Measurements from ENCODE around the gene MSANTD2.
"Not testable (repeated sequence)": the region's sequence is repeated elsewhere in the genome, so short reads cannot be mapped to it uniquely, and the experiment has no call there.

MSANTD2 gene

DNA sequence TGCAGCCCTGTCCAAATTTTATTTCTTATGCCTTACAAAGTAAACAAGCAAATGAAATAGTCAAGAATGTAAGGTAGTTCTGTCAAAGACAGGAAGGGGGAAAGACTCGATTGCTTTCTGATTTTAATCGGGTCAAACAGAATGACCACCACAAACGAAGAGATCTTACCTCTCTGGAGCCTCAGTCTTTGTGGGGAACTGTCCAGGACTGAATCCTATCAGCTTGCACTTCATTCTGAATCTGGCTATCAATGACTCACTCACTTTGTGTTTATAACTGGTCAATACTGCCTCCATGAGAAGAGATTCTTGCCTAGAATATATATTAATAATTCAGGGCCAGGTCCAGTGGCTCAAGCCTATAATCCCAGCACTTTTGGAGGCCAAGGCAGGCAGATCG is 17.2 kb downstream of the MSANTD2 start:
- H3K4me3 ChIP-seq (ENCODE audit: low read depth, low read length): no peak overlapping the region
- DNase-seq (ENCODE audit: low read depth): no peak
- TF ChIP-seq CTCF (IDR thresholded peaks at IDR 0.05; ENCODE audit: insufficient read depth, low read depth, low read length, missing control alignments): no peak

DNA sequence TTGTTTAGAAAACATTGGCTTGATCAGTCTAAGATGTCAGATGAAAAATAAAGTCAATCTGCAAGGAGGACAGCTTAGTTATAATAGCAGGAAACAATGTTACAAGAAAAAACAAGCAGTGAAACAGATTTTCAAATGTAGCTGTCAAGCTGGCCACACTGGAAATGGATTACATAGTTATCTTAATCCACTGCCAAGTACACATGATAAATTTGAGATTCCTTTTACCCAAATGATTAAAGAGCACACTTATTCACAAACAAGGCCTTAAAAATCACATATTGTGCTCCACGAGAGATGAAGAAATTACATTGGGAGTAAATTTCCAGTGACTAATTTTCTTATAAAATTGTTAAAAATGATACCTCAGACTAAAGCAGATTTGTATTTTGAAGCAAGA is 20.6 kb downstream of the MSANTD2 start:
- DNase-seq (ENCODE audit: low read depth): no peak
- no peak overlapping the region for H3K4me3 ChIP-seq (ENCODE audit: low read depth, low read length)
- TF ChIP-seq CTCF (IDR thresholded peaks at IDR 0.05; ENCODE audit: insufficient read depth, low read depth, low read length, missing control alignments): no peak

GRCh38 chr11:124778281-124778680 is 21.9 kb downstream of the MSANTD2 start:
- TF ChIP-seq CTCF (IDR thresholded peaks at IDR 0.05; ENCODE audit: insufficient read depth, low read depth, low read length, missing control alignments): no peak
- DNase-seq (ENCODE audit: low read depth): no peak
- H3K4me3 ChIP-seq (ENCODE audit: low read depth, low read length): no peak overlapping the region

- no peak overlapping the region for H3K4me3 ChIP-seq (ENCODE audit: low read depth, low read length)
- TF ChIP-seq CTCF (IDR thresholded peaks at IDR 0.05; ENCODE audit: insufficient read depth, low read depth, low read length, missing control alignments): no peak
- DNase-seq (ENCODE audit: low read depth): no peak
Observed at GRCh38 chr11:124776865-124777645, 23.2 kb downstream of the MSANTD2 start.

GRCh38 chr11:124770959-124771358 is 29.2 kb downstream of the MSANTD2 start:
- not testable (repeated sequence) for DNase-seq (ENCODE audit: low read depth)

DNA sequence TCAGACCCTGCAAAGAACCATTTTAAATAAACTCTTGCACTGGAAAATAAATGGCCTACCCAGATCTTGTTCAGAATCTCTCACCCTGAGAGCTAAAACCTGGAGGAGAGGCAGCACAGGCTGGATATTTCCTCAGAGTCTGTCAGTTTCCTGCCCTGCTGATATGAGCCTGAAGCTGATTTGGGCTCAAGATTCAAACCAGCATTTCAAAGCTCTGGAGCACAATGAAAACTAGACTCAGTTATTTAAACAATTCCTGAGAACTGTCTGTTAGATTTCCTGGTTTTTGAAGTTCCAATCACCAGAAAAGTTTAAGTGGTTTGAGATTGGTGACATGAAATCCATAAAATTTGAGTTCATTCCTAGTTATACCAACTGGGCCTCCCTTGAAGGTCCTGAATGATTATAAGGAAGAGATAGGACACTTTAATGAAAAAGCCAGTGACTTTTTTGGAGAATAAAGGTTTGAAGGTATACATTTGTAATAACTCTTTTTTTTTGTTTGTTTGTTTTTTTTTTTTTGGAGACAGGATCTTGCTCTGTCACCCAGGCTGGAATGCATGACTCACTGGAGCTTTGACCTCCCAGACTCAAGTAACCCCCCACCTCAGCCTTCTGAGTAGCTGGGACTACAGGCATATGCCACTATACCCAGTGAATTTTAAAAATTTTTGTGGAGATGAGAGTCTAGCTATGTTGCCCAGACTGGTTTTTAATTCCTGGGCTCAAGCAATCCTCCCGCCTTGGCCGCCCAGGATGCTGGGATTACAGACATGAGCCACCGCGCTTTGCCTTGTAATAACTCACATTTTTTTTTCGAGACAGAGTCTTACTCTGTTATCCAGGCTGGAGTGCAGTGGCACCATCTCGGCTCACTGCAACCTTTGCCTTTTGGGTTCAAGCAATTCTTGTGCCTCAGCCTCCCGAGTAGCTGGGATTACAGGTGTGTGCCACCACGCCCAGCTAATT is 30.1 kb downstream of the MSANTD2 start:
- H3K4me3 ChIP-seq (ENCODE audit: low read depth, low read length): no peak overlapping the region
- TF ChIP-seq CTCF (IDR thresholded peaks at IDR 0.05; ENCODE audit: insufficient read depth, low read depth, low read length, missing control alignments): no peak
- no peak for DNase-seq (ENCODE audit: low read depth)

More at GRCh38 chr11:124770959-124771358, 29.2 kb downstream of the MSANTD2 start:
- not testable (repeated sequence) for H3K4me3 ChIP-seq (ENCODE audit: low read depth, low read length)

GRCh38 chr11:124768914-124769313 is 31.3 kb downstream of the MSANTD2 start:
- no peak overlapping the region for H3K4me3 ChIP-seq (ENCODE audit: low read depth, low read length)
- TF ChIP-seq CTCF (IDR thresholded peaks at IDR 0.05; ENCODE audit: insufficient read depth, low read depth, low read length, missing control alignments): no peak
- DNase-seq (ENCODE audit: low read depth): no peak
